ENCODE measurements around the gene NLRP6.
"Not testable (repeated sequence)": the region's sequence is repeated elsewhere in the genome, so short reads cannot be mapped to it uniquely, and the experiment has no call there.

The NLRP6 gene

GRCh38 chr11:330694-331357 is 52.6 kb downstream of the NLRP6 start:
- TF ChIP-seq, protein P1, sequence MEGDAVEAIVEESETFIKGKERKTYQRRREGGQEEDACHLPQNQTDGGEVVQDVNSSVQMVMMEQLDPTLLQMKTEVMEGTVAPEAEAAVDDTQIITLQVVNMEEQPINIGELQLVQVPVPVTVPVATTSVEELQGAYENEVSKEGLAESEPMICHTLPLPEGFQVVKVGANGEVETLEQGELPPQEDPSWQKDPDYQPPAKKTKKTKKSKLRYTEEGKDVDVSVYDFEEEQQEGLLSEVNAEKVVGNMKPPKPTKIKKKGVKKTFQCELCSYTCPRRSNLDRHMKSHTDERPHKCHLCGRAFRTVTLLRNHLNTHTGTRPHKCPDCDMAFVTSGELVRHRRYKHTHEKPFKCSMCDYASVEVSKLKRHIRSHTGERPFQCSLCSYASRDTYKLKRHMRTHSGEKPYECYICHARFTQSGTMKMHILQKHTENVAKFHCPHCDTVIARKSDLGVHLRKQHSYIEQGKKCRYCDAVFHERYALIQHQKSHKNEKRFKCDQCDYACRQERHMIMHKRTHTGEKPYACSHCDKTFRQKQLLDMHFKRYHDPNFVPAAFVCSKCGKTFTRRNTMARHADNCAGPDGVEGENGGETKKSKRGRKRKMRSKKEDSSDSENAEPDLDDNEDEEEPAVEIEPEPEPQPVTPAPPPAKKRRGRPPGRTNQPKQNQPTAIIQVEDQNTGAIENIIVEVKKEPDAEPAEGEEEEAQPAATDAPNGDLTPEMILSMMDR (IDR thresholded peaks at IDR 0.05; ENCODE audit: poor library complexity, severe bottlenecking) = no peak
- Histone ChIP-seq H3K27ac (ENCODE audit: poor library complexity, severe bottlenecking) (no peak overlapping the region), H3K9me3 (ENCODE audit: severe bottlenecking) (no peaks in the 10 kb centered on the region), H3K36me3 (ENCODE audit: low read depth) (no peaks in the 10 kb centered on the region), H3K4me1 (ENCODE audit: insufficient read depth, poor library complexity, severe bottlenecking) (no peaks in the 10 kb centered on the region), H3K4me3 (ENCODE audit: severe bottlenecking) (no peak overlapping the region), H3K27me3 (ENCODE audit: insufficient read depth, poor library complexity, severe bottlenecking) (no peaks in the 10 kb centered on the region)
- ATAC-seq (ENCODE audit: low read depth) (no peak), DNase-seq (ENCODE audit: low spot score) (no peak)

DNA sequence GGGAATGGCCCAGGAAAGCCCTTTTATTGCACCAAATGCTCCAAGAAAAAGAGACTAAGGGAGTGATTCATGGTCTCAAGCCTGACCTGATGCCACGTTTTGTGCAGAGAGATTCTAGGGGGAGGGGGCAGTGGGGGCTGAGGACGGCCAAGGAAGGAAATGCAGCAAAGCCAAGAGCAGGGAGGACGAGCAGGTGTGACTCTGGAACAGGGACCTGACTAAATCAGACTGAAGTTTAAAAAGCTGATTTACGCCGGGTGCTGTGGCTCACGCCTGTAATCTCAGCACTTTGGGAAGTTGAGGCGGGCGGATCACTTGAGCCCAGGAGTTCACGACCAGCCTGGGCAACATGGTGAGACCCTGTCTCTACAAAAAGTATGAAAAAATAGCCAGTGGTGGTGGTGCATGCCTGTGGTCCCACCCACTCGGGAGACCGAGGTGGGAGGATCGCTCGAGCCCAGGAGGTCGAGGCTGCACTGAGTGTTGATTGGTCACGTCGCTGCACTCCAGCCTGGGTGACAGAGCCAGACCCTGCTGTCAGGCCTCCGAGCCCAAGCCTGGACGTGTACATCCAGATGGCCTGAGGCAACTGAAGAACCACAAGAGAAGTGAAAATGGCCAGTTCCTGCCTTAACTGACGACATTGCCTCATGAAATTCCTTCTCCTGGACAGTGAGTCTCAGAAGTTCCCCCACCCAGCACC is 53.3 kb downstream of the NLRP6 start:
- TF ChIP-seq, protein P1 (IDR thresholded peaks at IDR 0.05; ENCODE audit: poor library complexity, severe bottlenecking) = no peak
- Histone ChIP-seq H3K4me1 (ENCODE audit: insufficient read depth, poor library complexity, severe bottlenecking) (no peaks in the 10 kb centered on the region), H3K9me3 (ENCODE audit: severe bottlenecking) (no peaks in the 10 kb centered on the region), H3K36me3 (ENCODE audit: low read depth) (no peaks in the 10 kb centered on the region), H3K27me3 (ENCODE audit: insufficient read depth, poor library complexity, severe bottlenecking) (no peaks in the 10 kb centered on the region), H3K27ac (ENCODE audit: poor library complexity, severe bottlenecking) (no peak overlapping the region), H3K4me3 (ENCODE audit: severe bottlenecking) (no peak overlapping the region)
- ATAC-seq (ENCODE audit: low read depth) (no peak), DNase-seq (ENCODE audit: low spot score) (no peak)

- DNase-seq (ENCODE audit: low spot score) = no peak
Measured at GRCh38 chr11:332651-333480, 54.7 kb downstream of the NLRP6 start.

GRCh38 chr11:333616-334263 is 55.5 kb downstream of the NLRP6 start:
- H3K36me3 ChIP-seq (ENCODE audit: low read depth); ATAC-seq (ENCODE audit: low read depth); H3K4me1 ChIP-seq (ENCODE audit: insufficient read depth, poor library complexity, severe bottlenecking); H3K27me3 ChIP-seq (ENCODE audit: insufficient read depth, poor library complexity, severe bottlenecking); DNase-seq (ENCODE audit: low spot score); H3K9me3 ChIP-seq (ENCODE audit: severe bottlenecking); H3K4me3 ChIP-seq (ENCODE audit: severe bottlenecking); H3K27ac ChIP-seq (ENCODE audit: poor library complexity, severe bottlenecking): not testable (repeated sequence)

More at GRCh38 chr11:332651-333480, 54.7 kb downstream of the NLRP6 start:
- TF ChIP-seq, protein P1 (IDR thresholded peaks at IDR 0.05; ENCODE audit: poor library complexity, severe bottlenecking) = no peak
- H3K27ac ChIP-seq (ENCODE audit: poor library complexity, severe bottlenecking) = no peak overlapping the region
- H3K4me1 ChIP-seq (ENCODE audit: insufficient read depth, poor library complexity, severe bottlenecking) = no peaks in the 10 kb centered on the region
- H3K27me3 ChIP-seq (ENCODE audit: insufficient read depth, poor library complexity, severe bottlenecking) = no peaks in the 10 kb centered on the region
- no peak for ATAC-seq (ENCODE audit: low read depth)
- H3K36me3 ChIP-seq (ENCODE audit: low read depth) = no peaks in the 10 kb centered on the region
- H3K9me3 ChIP-seq (ENCODE audit: severe bottlenecking) = no peaks in the 10 kb centered on the region
- no peak overlapping the region for H3K4me3 ChIP-seq (ENCODE audit: severe bottlenecking)

All from RWPE2 (cell line).